ENCODE measurements around the gene RFC3.

GRCh38 chr13:33862016-33862415, 44.1 kb downstream of the RFC3 start:
- TF ChIP-seq CTCF (IDR thresholded peaks at IDR 0.05) = no peak
- TF ChIP-seq POLR2A (IDR thresholded peaks at IDR 0.05) = no peak

Measured in Peyer's patch (tissue), 4 donors.